Stimulated activated CD4-positive, alpha-beta T cell treated with anti-CD3 and anti-CD28 coated beads, TNF-alpha, amount 100 ng/mL, for 1 hour (primary cell): Measurements from ENCODE around the gene RAB10.
"Not testable (repeated sequence)": the region's sequence is repeated elsewhere in the genome, so short reads cannot be mapped to it uniquely, and the experiment has no call there.

Source experiments
- DNase-seq, 3 donors: peaks; one replicate each; pipeline ENCODE4 v3.0.0-alpha.2; 2020; ENCODE audit warnings: low read depth in 3 of 3, low spot score in 1 of 3

The RAB10 gene

DNA sequence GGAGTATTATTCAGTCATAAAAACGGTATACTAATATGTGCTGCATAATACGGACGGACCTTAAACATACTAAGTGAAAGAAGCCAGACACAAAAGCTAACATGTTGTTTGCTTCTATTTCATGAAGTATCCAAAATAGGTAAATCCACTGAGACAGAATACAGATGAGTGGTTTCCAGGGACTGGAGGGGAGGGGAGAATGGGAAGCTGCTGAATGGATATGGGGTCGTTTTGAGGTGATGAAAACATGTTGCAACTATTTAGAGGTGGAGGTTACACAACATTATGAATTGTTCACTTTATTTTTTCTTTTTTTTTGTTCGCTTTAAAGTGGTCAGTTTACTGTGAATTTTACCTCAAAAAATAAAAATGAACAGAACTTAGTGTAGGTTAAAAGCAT, 52.9 kb downstream of the RAB10 start:
- DNase-seq: no peak

DNA sequence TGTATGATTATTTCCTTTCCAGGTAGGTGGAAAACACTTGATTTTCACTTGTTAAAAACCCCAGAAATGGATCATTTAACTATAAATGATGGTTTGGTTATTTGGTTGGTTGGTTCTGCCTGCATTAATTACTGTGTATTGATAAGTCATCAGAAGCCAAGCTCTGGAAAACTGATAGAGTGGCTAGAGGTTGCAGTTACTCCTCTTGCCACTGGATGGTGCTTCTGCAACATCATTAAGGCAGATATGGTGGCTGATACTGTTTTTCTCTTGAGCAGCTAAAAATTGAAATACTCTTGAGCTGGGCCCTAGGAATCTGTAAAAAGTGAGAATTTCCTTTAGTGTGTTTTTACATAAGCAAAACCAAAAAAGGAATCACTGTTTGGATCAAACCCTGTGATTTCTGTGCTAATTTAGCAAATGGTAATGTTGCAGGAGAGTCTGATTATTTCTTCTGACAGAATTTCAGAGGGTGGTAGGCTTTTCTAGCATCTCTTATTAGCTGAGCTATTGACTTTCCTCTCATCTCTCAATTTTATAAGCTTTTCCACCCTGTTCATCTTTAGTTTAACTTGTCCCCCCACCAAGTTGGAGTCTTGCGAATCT, 54.3 kb downstream of the RAB10 start:
- no peak for DNase-seq

DNA sequence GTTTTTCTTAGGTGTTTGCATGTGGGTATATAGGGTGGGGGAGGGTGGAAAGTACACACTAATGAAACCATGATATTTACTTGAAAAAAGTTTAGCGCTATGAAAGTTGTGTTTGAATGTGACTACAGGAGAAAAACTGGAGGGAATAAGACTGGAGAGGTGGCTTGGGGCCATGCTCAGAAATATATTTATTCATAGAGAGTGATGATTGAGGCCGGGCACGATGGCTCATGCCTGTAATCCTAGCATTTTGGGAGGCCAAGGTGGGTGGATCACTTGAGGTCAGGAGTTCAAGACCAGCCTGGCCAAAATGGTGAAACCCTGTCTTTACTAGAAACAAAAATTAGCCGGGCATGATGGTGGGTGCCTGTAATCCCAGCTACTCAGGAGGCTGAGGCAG, 55.0 kb downstream of the RAB10 start:
- DNase-seq: not testable (repeated sequence)

DNA sequence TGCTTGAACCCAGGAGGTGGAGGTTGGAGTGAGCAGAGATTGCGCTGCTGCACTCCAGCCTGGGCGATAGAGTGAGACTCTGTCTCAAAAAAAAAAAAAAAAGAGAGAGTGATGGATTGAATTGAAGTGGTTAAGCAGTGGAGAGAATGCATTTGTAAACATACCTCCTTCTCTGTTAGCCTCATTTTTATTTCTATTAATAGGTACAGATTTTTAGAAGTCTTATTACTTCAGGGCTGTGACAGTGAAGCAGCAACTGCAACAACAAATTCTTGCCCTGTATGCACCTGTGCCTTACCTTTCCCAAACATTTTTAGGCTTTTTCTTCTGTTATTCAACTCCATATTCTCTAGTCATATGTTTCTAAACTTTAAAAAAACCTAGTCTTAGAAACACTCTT, 55.5 kb downstream of the RAB10 start:
- no peak for DNase-seq

DNA sequence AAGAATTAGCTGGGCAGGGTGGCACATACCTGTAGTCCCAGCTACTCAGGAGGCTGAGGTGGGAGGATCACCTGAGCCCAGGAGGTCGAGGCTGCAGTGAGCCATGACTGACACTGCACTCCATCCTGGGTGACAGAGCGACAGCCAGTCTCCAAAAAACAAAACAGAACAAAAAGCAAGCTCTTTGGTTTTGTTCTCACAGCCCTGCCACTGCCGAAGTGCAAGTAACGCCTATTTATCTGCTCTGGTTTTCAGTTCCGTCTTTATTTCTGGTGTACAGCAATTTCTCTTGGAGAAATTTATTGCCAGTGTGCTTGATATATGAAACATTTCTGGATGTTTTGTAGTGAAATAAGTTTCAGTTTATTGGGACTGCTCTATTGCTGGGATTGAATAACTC, 61.9 kb downstream of the RAB10 start:
- no peak for DNase-seq

DNA sequence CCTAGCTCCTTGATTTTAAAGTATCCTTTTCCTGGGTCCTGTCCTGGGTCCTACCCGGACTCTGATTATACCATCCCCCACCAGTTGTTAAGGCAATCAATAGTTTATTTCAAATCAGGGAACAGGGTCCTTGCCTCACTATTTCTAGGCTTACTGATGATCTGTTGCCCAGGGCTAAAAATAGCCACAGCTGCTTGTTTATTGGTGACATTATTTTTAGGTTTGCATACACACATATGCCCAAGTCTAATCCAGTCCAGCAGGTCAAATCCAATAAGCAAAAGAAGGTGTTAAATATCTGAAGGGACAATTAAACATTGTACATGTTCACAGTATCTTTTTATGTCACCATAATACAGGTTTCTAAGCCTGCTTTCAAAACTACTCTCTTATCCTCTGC, 66.0 kb downstream of the RAB10 start:
- no peak for DNase-seq

DNA sequence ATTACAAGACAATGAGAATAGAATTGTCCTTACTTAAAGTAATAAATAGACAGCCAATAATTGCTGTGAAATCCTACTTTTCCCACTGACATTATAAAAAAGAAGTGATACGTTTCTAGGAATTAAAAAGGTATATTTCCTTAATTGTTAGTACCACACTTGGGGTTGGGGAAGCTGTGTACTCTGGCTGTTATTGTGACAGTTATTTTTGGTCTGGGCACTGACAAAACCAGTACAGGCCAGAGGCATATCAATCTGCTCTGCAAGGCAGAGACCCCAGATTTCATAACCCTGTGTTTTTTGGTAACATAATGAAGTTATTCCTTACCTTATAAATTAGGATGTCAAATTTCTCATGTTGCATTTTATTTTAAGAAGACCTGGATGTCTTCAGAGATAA, 66.5 kb downstream of the RAB10 start:
- DNase-seq: no peak

DNA sequence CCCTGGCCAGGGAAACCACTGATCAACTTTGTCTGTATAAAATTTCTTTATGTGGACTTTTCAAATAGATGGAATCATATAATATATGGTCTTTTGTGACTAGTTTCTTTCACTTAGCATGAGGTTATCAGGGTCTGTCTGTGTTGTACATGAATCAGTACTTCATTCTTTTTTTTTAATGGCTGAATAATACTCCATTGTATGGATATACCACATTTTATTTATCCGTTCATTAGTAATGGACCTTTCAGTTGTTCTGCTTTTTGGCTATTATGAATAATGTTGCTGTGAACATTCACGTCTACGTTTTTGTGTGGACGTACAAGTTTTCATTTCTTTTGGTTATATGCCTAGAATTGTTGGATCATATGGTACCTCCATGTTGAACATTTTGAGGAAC, 69.9 kb downstream of the RAB10 start:
- DNase-seq: no peak

DNA sequence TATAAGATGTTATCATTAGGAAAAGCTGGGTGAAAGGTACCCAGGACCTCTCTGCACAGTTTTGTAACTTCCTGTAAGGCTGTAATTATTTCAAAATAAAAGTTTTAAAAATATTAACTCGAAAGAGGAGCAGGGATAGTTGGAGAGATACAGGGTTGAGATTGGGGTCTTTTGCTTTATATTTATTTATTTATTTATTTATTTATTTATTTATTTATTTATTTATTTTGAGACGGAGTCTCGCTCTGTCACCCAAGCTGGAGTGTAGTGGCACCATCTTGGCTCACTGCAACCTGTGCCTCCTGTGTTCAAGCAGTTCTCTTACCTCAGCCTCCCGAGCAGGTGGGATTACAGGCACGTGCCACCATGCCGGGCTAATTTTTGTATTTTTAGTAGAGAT, 74.8 kb downstream of the RAB10 start:
- not testable (repeated sequence) for DNase-seq

DNA sequence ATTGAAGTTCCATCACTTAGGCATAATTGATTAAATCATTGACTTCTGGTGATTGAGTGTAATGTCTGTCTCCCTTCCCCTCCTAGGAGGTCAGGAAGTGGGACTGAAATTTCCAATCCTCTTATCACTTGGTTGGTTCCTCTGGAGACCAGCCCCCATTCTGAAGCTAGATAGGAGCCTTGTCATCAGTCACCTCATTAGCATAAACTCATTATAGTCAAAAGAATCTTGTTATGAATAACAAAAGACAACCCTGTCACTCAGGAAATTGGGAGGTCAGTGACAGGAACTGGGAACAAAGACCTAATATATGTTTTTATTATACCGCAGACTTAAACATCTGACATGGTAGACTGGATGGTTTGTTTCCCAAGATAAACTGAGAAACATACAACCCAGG, 78.3 kb downstream of the RAB10 start:
- no peak for DNase-seq

DNA sequence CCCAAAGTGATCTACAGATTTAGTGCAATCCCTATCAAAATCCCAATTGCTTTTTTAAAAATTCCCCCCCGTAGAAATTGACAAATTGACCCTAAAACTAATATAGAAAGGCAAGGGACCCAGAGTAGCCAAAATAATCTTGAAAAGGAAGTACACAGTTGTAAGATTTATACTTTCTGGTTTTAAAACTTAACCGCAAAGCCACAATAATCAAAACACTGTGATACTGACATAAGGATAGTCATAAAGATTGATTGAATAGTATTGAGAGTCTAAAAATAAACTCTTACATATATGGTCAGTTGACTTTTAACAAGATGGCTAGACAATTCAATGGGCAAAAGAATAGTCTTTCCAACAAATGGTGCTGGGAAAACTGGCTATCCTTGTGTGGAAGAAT, 80.3 kb downstream of the RAB10 start:
- DNase-seq: no peak

DNA sequence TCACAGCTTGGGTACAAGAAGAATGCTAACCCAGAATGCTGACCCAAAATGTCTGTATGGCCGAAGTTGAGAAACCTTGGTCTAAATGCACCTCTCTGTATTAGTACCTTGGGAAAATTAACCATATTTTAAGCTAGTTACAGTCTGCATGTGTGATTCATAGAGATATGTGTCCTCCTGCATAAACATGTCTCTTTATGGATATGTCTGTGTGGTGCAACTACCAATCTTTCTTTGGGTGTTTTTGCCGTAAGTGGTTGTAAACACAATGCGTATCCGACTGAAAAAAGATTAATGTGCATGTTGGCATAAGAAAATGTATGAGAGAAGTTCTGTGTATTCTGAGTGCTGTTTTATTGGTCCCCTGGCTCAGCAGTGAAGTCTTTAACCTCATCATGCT, 84.8 kb downstream of the RAB10 start:
- no peak for DNase-seq

DNA sequence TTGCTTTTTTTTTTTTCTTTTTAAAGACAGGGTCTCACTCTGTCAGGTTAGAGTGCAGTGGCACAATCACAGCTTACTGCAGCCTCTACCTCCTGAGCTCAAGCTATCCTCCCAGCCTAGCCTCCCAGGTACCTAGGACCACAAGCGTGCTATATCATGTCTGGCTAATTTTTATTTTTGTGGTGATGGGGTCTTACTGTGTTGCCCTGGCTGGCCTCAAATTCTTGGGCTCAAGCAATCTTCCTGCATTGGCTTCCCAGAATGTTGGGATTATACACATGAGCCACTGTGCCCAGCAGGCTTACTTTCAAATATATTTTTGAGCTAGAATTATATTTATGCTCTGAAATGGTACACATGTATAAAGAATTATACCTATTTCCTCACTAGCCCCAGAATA, 85.6 kb downstream of the RAB10 start:
- no peak for DNase-seq

DNA sequence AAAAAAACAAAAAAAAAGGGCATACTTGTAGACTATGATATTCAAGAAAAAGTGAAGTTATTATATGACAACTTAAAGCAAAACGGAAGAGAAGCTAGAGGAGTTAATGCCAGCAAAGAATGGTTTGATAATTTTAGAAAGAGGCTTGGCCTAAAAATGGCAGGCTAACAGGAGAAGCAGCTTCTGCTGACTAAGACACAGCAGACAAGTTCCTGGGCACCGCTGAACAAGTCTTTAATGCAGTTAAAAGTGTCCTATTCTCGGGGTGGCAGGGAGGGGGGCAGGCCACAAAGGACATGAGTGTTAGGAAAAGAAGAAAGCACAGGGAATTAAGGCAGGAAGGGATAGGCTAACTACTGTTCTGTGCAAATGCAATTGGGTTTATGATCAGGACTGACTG, 88.7 kb downstream of the RAB10 start:
- DNase-seq: no peak

DNA sequence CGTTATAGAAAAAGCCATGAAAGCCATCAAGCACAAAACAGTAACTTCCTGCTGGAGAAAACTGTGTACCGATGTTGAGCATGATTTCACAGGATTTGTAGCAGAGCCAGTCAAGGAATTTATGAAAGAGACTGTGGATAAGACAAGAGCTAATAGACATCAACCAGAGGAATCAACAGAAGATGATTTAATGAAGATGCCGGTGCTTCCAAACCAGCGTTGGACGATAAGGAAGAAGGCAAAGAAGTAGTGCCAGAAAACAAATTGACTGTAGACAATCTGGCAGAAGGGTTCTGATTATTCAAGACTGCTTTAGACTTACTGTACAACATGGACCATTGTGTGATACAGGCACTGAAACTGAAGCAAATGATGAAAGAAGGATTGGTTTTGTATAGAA, 89.5 kb downstream of the RAB10 start:
- DNase-seq: no peak

DNA sequence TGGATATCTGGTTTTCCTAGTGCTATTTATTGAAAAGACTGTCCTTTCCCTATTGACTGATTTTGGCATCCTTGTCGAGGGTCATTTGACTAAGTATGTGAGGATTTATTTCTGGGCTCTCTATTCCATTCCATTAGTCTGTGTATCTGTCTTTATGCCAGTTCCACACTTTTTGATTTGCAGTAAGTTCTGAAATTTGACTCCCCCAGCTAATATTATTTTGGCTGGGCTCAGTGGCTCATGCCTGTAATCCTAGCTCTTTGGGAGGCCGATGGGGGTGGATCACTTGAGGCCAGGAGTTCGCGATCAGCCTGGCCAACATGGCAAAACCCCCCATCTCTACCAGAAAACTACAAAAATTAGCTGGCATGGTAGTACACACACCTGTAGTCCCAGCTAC, 92.2 kb downstream of the RAB10 start:
- DNase-seq: no peak

DNA sequence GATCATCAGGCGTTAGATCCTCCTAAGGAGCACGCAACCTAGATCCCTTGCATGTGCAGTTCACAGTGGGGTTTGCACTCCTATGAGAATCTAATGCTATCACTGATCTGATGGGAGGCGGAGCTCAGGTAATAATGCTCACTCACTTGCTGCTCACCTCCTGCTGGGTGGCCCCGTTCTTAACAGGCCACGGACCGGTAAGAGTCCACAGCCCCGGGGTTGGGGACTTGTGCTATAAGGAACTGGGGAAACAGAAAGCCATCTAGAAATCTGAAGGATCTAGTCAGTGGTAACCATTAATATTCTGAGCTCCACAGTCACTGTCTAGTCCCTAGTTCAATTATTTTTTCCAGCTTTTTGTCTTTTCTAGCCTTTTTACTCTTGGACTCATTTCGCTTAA, 94.3 kb downstream of the RAB10 start:
- no peak for DNase-seq

DNA sequence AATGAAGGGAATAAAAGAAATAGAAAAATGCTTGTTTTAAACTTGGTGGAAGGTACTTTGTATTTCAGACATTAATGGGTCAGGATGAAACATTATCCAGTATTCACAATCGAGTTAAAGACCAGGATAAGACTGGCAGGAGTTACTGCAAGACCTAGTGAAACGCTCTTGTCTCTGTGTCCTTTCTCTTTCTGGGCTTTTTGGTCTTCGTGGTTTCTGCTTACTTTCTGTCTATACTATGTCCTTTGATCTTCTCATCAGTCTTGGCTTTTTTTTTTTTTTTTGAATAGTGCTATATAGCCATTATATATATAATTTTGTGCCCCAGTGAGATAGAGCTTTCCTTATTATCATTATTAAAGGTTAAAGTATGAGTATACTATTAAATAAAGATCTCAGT, 96.9 kb downstream of the RAB10 start:
- no peak for DNase-seq

DNA sequence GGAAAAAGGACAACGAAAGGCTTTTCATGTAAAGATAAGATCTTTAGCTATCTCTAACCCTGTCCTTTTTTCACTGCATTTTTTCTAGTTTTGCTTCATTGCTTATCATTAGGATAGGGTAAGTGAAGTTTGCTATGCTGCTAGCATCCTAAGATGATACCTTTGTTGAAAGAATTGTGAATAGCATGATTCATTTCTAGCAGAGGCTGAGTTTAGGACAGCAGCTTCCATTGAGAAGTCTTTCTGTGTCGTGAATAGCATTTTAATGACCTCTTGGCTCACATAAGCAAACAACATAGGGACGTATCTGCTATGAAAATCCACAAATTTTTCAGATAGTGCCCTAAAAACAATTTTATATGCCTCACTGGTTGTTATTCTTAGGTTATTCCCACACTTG, 102.6 kb downstream of the RAB10 start:
- no peak for DNase-seq

DNA sequence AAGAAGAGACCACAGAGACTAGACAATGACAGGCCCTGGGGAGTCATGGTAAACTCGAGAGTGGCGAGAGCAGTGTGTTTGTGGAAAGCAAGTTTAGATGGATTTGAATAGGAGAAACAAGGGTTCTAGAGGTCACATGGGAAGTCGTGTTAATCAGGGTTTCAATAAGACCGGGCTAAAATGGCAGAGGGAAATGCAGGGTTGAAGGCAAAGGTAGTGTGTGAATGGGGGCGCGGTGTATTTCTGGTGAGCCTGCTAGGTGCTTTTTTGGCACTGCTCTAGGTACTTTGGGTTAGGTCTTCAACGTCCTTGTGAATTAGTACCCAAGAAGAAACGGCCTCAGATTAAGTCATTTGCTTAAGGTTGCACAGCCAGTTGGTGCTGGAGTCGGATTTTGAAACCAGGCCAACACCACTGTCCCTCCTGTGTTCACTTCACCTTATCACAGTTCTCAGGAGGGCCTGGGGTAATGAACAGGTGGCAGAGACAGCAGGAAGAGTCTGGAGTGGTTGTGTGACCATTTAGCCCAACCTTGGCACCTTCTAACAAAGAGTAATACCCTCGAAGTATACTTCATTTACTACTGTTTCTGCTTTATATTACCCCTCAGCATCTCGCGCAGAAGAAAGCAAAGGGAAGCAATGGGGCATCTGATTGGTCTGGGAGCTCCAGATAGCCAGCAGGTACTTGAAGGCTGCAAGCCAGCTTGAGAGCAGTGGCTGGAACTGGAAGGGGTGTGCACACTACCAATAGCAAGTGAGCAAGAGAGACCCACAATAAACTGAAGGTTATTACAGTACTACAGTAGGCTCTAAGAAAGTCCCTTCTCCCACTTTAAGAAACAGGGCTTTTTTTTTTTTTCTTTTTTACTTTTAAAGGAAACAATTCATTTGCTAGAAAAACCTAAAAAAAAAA, 105.6 kb downstream of the RAB10 start:
- DNase-seq: no peak

DNA sequence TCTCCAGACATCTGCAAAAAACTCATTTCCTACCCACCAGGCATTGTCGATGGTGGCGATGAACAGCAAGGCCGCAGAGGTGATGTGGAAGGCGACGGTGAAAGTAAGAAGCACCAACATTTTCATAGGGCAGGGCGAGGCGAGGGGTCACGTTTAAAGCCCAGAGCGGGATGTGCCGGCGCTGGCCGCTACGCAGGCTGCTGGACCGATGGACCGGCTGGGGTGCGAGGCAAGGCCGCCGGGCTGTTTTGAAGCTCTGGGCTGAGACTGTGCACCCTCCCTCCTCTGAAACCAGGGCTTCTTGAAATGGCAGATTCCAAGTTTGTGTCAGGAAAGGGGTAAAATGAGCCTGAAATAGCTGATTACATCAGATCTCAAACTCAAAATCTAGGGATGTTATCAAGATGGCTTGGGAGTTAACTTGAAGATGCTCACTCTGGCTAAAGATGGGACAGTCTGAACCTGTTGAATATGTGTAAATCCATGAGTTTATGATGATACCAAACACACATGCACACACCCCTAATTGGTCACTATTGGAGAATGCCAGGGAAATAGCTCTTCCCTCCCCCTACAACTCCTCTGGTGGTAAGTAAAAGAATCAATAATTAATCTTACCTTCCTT, 107.4 kb downstream of the RAB10 start:
- DNase-seq: no peak

DNA sequence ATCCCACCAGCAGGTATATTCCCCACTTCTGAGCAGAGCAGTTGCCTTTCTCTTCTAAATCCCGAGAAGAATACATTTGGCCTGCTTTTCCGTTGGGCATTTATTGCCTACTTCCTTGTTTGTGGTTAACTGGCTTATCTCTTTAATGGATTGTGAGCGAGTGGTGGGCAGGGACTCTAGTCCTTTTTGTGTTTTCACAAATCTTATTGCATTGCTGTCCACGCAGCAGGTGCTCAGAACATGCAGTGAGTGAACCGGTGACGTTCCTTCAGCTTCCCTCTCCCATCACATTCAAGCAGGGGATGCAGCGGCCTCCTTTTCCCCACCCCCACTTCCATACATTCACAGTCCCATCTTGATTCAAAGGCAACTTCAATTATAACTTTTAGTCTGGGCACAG, 110.1 kb downstream of the RAB10 start:
- no peak for DNase-seq
